Measurements from ENCODE around the gene GALNT3.

GALNT3 gene

GRCh38 chr2:165793779-165794535 lies at the start of gene GALNT3:
GALNT3 (minus strand) TSS chr2:165794247; CDS start chr2:165770700, 23,547 bp downstream.
- peak in 9 of 10 donors; percentile 14 to 90 (median 39) for DNase-seq
- intact Hi-C loops (cut with DNase I), result no loop called here

GRCh38 chr2:165843351-165843750 lies 49.3 kb upstream of the GALNT3 start:
- intact Hi-C loops (cut with DNase I), result no loop called here
- no peak for DNase-seq

GRCh38 chr2:165840333-165840958 lies 46.4 kb upstream of the GALNT3 start:
- intact Hi-C loops (cut with DNase I), result no loop called here
- no peak for DNase-seq

- intact Hi-C loops (cut with DNase I), result no loop called here
- DNase-seq, result no peak
Observed at GRCh38 chr2:165839610-165840009, 45.6 kb upstream of the GALNT3 start.

GRCh38 chr2:165837122-165837521 lies 43.1 kb upstream of the GALNT3 start:
- intact Hi-C loops (cut with DNase I), result no loop called here
- peak in 3 of 10 donors; percentile 12 to 78 (median 25) for DNase-seq

GRCh38 chr2:165835363-165835762 lies 41.3 kb upstream of the GALNT3 start:
- DNase-seq, result no peak
- intact Hi-C loops (cut with DNase I), result no loop called here

- DNase-seq, result no peak
- intact Hi-C loops (cut with DNase I), result no loop called here
Observed at GRCh38 chr2:165833156-165833555, 39.1 kb upstream of the GALNT3 start.

GRCh38 chr2:165827921-165828276 lies 33.9 kb upstream of the GALNT3 start:
- DNase-seq, result no peak
- intact Hi-C loops (cut with DNase I), result no loop called here

GRCh38 chr2:165827016-165827920 lies 33.2 kb upstream of the GALNT3 start:
- DNase-seq, result no peak
- intact Hi-C loops (cut with DNase I), result no loop called here

GRCh38 chr2:165825041-165825440 lies 31.0 kb upstream of the GALNT3 start:
- intact Hi-C loops (cut with DNase I), result no loop called here
- DNase-seq, result no peak

- no peak for DNase-seq
- intact Hi-C loops (cut with DNase I), result no loop called here
Observed at GRCh38 chr2:165820296-165820695, 26.2 kb upstream of the GALNT3 start.

- intact Hi-C loops (cut with DNase I), result no loop called here
- no peak for DNase-seq
Observed at GRCh38 chr2:165818920-165819319, 24.9 kb upstream of the GALNT3 start.

GRCh38 chr2:165815299-165816141 lies 21.5 kb upstream of the GALNT3 start:
- intact Hi-C loops (cut with DNase I), result no loop called here
- DNase-seq, result no peak

- DNase-seq, result no peak
Observed at GRCh38 chr2:165814473-165814872, 20.4 kb upstream of the GALNT3 start.

GRCh38 chr2:165811592-165812370 lies 17.7 kb upstream of the GALNT3 start:
- intact Hi-C loops (cut with DNase I), result no loop called here
- DNase-seq, result no peak

More at GRCh38 chr2:165814473-165814872, 20.4 kb upstream of the GALNT3 start:
- intact Hi-C loops (cut with DNase I), result no loop called here

GRCh38 chr2:165810418-165810817 lies 16.4 kb upstream of the GALNT3 start:
- DNase-seq, result no peak
- intact Hi-C loops (cut with DNase I), result no loop called here

GRCh38 chr2:165804719-165805118 lies 10.7 kb upstream of the GALNT3 start:
- intact Hi-C loops (cut with DNase I), result no loop called here

GRCh38 chr2:165803123-165803760 lies 9.2 kb upstream of the GALNT3 start:
- no peak for DNase-seq
- intact Hi-C loops (cut with DNase I), result no loop called here

More at GRCh38 chr2:165804719-165805118, 10.7 kb upstream of the GALNT3 start:
- DNase-seq, result no peak

GRCh38 chr2:165801176-165801575 lies 7.1 kb upstream of the GALNT3 start:
- DNase-seq, result no peak
- intact Hi-C loops (cut with DNase I), result no loop called here
